Hepatocyte (in vitro differentiated cells): Measurements from ENCODE around the gene DEPP1.

Experiments
- EZH2phosphoT487 ChIP-seq: fragments of 200-600 bp; sonication (generic); IDR thresholded peaks from one replicate; pipeline ENCODE4 v1.6.1; 2018; ENCODE audit warnings: antibody characterized with exemption, mild to moderate bottlenecking, low read depth, moderate library complexity; ENCODE audit not compliant: unreplicated experiment, severe bottlenecking
- TF ChIP-seq, protein P1 (sequence below): fragments of 200-600 bp; sonication (generic); IDR thresholded peaks from 2 replicates; pipeline ENCODE4 v1.5.1; 2016; ENCODE audit warnings: antibody characterized with exemption, mild to moderate bottlenecking; ENCODE audit not compliant: poor library complexity

DNA sequence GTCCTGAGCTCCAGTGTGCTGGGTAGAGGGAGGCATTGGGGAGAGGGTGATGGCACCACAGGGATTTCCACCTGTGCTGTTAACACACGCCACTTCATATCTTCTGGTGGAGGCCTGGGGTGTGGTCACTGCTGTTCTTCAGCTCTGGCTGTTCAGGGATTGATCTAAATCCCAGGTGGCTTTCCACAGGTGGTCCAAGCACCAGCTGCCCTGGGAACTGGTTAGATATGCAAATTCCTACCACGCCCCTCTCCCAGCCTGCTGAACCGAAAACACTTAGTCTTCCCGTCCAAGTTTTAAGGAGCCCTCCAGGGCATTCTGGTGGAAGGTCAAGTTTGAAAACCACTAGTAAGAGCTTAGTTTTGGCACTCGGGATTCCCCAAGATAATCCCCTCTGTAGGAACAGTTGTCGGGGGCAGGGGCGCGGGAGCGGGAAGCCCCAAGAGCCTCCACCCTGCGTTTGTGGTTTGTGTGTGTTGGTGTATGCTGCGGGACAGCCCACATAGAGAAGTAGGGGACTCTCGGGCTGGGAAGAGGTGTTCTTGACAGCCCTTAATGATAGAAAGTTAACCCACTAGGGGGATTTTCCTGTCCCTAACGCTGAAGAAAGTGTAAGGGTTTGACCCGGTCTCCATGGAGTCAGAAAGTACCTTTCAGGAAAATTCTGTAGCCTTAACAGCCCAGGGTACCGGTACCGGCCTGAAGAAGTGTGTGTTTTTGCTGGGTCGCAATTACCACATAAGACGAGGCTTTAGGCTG is 5.1 kb downstream of the DEPP1 start:
- TF ChIP-seq, protein P1, sequence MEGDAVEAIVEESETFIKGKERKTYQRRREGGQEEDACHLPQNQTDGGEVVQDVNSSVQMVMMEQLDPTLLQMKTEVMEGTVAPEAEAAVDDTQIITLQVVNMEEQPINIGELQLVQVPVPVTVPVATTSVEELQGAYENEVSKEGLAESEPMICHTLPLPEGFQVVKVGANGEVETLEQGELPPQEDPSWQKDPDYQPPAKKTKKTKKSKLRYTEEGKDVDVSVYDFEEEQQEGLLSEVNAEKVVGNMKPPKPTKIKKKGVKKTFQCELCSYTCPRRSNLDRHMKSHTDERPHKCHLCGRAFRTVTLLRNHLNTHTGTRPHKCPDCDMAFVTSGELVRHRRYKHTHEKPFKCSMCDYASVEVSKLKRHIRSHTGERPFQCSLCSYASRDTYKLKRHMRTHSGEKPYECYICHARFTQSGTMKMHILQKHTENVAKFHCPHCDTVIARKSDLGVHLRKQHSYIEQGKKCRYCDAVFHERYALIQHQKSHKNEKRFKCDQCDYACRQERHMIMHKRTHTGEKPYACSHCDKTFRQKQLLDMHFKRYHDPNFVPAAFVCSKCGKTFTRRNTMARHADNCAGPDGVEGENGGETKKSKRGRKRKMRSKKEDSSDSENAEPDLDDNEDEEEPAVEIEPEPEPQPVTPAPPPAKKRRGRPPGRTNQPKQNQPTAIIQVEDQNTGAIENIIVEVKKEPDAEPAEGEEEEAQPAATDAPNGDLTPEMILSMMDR: no peak
- no peak for TF ChIP-seq EZH2phosphoT487
